ENCODE data around the gene ARAP3. TPM values are rescaled to one million over a fixed set of nuclear protein-coding genes. Genes with fewer than 3 reads are reported as not detected.

The ARAP3 gene
- total and polyA plus RNA-seq, 9 donors, result 6.8 to 19.3 (median 13.4) TPM

DNA sequence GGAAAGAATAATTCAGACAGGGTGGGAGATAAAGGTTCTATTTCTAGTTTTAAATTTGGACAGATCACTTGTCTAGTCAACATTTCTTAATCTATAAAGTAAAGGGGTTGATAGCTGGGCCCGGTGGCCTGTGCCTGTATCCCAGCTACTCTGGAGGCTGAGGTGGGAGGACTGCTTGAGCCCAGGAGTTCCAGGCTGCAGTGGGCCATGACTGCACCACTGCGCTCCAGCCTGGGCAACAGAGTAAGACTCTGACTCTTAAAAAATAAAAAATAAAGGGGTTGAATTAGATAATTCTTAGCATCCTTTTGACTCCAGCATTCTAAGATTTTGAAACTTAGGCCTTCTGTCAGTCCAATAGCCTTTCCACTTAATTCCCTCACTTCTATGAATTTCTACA lies 74.0 kb downstream of the ARAP3 start:
- DNase-seq, result no peak
- WGBS (ENCODE audit: insufficient coverage), result 71% methylated on average over 1 of the region's 2 CpGs
- peaks cover 3% of the 10 kb centered on the region for H3K4me1 ChIP-seq (ENCODE audit: control insufficient read depth, insufficient read depth, low read length)
- no peaks in the 10 kb centered on the region for H3K27me3 ChIP-seq (ENCODE audit: control insufficient read depth, insufficient read depth, low read length)
- H3K27ac ChIP-seq (ENCODE audit: low read length), result no peak overlapping the region
- H3K36me3 ChIP-seq (ENCODE audit: control insufficient read depth, insufficient read depth, low read length), result no peaks in the 10 kb centered on the region
- no peak overlapping the region for H3K4me3 ChIP-seq (ENCODE audit: low read length)
- H3K9me3 ChIP-seq (replicated peaks; ENCODE audit: control insufficient read depth, low read depth, low read length), result no peaks in the 10 kb centered on the region

DNA sequence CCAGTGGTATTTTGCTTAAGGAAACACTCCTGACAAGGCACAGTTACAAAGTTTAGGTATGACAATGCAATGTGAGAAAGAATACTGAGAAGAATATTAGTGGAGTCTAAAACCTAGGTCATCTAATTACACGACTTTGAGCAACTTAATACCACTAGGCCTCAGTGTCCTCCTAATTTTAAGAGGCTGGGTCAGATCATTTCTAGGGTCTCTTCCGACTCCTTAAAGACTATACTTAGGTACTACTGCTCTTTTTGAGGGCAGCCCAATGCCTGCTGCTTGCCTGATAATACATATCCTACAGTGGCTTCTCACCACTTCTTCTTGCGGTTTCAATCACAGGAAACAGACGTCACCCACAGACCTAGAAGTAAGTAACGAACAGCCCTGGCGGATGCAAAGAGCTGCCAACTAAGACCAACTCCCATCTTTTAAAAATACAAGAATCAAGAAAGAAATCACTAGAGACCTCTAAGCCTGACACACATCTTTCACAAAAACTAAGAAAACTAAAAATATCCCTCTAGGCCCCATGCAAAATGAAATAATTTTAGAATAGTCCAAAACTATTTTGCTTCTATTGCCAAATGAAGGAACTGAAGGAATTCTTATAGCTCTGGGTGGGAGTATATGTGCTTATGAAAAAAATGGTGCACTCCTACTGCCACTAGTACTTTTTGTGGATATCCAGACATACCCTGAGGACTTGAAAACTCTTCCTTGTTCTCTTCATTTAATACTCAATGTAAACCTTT lies 76.3 kb downstream of the ARAP3 start:
- Histone ChIP-seq H3K4me3 (ENCODE audit: low read length) (no peak overlapping the region), H3K27ac (ENCODE audit: low read length) (peak overlapping the region; percentile 88), H3K36me3 (ENCODE audit: control insufficient read depth, insufficient read depth, low read length) (no peaks in the 10 kb centered on the region), H3K27me3 (ENCODE audit: control insufficient read depth, insufficient read depth, low read length) (no peaks in the 10 kb centered on the region), H3K4me1 (ENCODE audit: control insufficient read depth, insufficient read depth, low read length) (peaks cover 3% of the 10 kb centered on the region), H3K9me3 (replicated peaks; ENCODE audit: control insufficient read depth, low read depth, low read length) (no peaks in the 10 kb centered on the region)
- WGBS (ENCODE audit: insufficient coverage), result 62% methylated on average over 5 of the region's 6 CpGs
- DNase-seq, result peak; percentile 78

DNA sequence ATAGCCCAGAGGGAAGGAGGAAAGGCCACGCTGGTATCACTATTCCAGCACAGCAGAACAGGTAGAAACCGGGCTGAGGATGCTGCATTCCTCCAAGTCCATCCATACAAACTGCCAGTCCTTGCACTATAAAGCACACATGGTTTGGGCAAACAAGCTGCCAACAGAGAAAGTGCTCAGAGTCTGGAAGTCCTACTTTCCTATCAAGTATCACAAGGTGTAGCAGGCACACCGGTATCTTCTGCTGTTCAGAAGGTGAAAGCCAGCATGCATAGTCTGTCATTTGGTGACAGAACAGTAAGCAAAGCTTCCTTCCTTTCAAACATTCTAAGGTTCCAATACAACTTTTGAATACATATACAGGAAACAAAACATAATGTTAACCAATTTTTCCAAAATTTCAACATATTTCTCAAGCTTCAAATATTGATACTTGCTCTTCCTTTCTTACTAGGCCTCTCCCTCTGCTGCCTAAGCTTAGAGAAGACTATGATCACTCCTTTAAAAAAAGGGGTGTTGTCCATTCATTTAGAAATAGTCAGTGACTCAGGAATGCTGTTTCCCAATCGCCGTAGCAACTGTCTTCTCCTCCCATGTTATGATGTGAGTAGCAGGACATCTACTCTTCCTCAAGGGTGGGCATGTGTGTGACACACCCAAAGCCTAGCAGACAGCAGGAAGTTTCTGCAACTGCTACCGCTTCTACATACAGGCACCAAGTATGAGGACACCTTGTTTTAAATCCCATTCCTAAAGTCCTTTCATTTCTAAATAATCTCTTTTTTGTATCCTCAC lies 77.9 kb downstream of the ARAP3 start:
- Histone ChIP-seq H3K9me3 (replicated peaks; ENCODE audit: control insufficient read depth, low read depth, low read length) (no peaks in the 10 kb centered on the region), H3K4me3 (ENCODE audit: low read length) (no peak overlapping the region), H3K36me3 (ENCODE audit: control insufficient read depth, insufficient read depth, low read length) (no peaks in the 10 kb centered on the region), H3K27ac (ENCODE audit: low read length) (peak overlapping the region; percentile 80), H3K4me1 (ENCODE audit: control insufficient read depth, insufficient read depth, low read length) (peaks cover 3% of the 10 kb centered on the region), H3K27me3 (ENCODE audit: control insufficient read depth, insufficient read depth, low read length) (no peaks in the 10 kb centered on the region)
- WGBS (ENCODE audit: insufficient coverage), result 56% methylated on average over 4 of the region's 6 CpGs
- peak; percentile 89 for DNase-seq

Other genes starting within 250 kb of the ARAP3 start
- gene PCDHGC3, start 206.3 kb downstream of the ARAP3 start, total RNA-seq, result 52.7 TPM
- gene PCDHGC3, start 206.3 kb downstream of the ARAP3 start, polyA plus RNA-seq (ENCODE audit: insufficient read depth in 1 of 8, insufficient read length in 8 of 8, low replicate concordance in 1 of 8), result 100 to 1,000 TPM in 7 of 8 donors, 10 to 100 TPM in 1; 87.6 to 165 (median 131) TPM
- 1.8 TPM for gene PCDHGC4, start 197.2 kb downstream of the ARAP3 start, total RNA-seq
- gene PCDHGC4, start 197.2 kb downstream of the ARAP3 start, polyA plus RNA-seq (ENCODE audit: insufficient read depth in 1 of 8, insufficient read length in 8 of 8, low replicate concordance in 1 of 8), result 1 to 10 TPM in 7 of 8 donors, under 1 TPM in 1; 0.98 to 2.1 (median 1.5) TPM
- gene PCDHGC5, start 193.1 kb downstream of the ARAP3 start, total RNA-seq, result 0.75 TPM
- gene PCDHGC5, start 193.1 kb downstream of the ARAP3 start, polyA plus RNA-seq (ENCODE audit: insufficient read depth in 1 of 8, insufficient read length in 8 of 8, low replicate concordance in 1 of 8), result 1 to 10 TPM in 1 of 8 donors, under 1 TPM in 7; 0.29 to 1.1 (median 0.48) TPM
- gene DIAPH1, start 63.2 kb downstream of the ARAP3 start, total RNA-seq, result 11.5 TPM
- 10 to 100 TPM; 19.5 to 34.5 (median 28.6) TPM for gene DIAPH1, start 63.2 kb downstream of the ARAP3 start, polyA plus RNA-seq (ENCODE audit: insufficient read depth in 1 of 8, insufficient read length in 8 of 8, low replicate concordance in 1 of 8)
- 39.8 TPM for gene HDAC3, start 45.4 kb downstream of the ARAP3 start, total RNA-seq
- 10 to 100 TPM; 42.3 to 62.2 (median 55.6) TPM for gene HDAC3, start 45.4 kb downstream of the ARAP3 start, polyA plus RNA-seq (ENCODE audit: insufficient read depth in 1 of 8, insufficient read length in 8 of 8, low replicate concordance in 1 of 8)
- gene RELL2, start 45.2 kb downstream of the ARAP3 start, total RNA-seq, result 0.18 TPM
- gene RELL2, start 45.2 kb downstream of the ARAP3 start, polyA plus RNA-seq (ENCODE audit: insufficient read depth in 1 of 8, insufficient read length in 8 of 8, low replicate concordance in 1 of 8), result under 1 TPM; 0.21 to 0.53 (median 0.39) TPM
- gene FCHSD1, start 30.8 kb downstream of the ARAP3 start, total RNA-seq, result 9.1 TPM
- 10 to 100 TPM in 1 of 8 donors, 1 to 10 TPM in 7; 5.9 to 10.3 (median 7.4) TPM for gene FCHSD1, start 30.8 kb downstream of the ARAP3 start, polyA plus RNA-seq (ENCODE audit: insufficient read depth in 1 of 8, insufficient read length in 8 of 8, low replicate concordance in 1 of 8)
- gene PCDH1, start 196.2 kb upstream of the ARAP3 start, total RNA-seq, result 20.3 TPM
- 10 to 100 TPM; 13.9 to 24.7 (median 17.6) TPM for gene PCDH1, start 196.2 kb upstream of the ARAP3 start, polyA plus RNA-seq (ENCODE audit: insufficient read depth in 1 of 8, insufficient read length in 8 of 8, low replicate concordance in 1 of 8)
- gene DELE1, start 241.6 kb upstream of the ARAP3 start, total RNA-seq, result 66.5 TPM
- gene DELE1, start 241.6 kb upstream of the ARAP3 start, polyA plus RNA-seq (ENCODE audit: insufficient read depth in 1 of 8, insufficient read length in 8 of 8, low replicate concordance in 1 of 8), result 10 to 100 TPM; 60.5 to 97.1 (median 82.5) TPM

Measured in muscle of leg (tissue), 11 donors.